GM12878 (cell line): ENCODE measurements around the gene PLK1. TPM values are rescaled to one million over a fixed set of nuclear protein-coding genes. Genes with fewer than 3 reads are reported as not detected.
A peak's percentile ranks its signal among the peaks of the same experiment; 100 is the strongest.

Experiments
- ATAC-seq: fragments of 200-7000 bp; cut with Tn5 transposase; 3 replicates; pipeline ENCODE4 v1.9.1; 2020; ENCODE audit warnings: mild to moderate bottlenecking, moderate library complexity
- BruUV-seq: library from RNA; stranded (reverse); fragments of 400-500 nt; replicated peaks from 2 replicates; lab custom pipeline; 2021; lab: Mats Ljungman, UMichigan
- CTCF ChIA-PET: fragments of 300-600 bp; sonication (Branson Sonifier 250); formaldehyde crosslinking; extraction: SDS; loops from one replicate; lab custom pipeline; 2021; ENCODE audit warnings: inconsistent platforms; lab: Yijun Ruan, JAX
- POLR2A ChIA-PET: fragments of 350-600 bp; formaldehyde crosslinking; extraction: SDS; loops from one replicate; lab custom pipeline; 2021; ENCODE audit warnings: inconsistent platforms; lab: Charles Lee
- RAD21 ChIA-PET: fragments of 300-600 bp; sonication (Branson Sonifier 250); formaldehyde crosslinking; loops from one replicate; lab custom pipeline; 2023; ENCODE audit warnings: antibody characterized with exemption; ENCODE audit not compliant: unreplicated experiment; lab: Charles Lee
- SMC1A ChIA-PET: fragments of 300-600 bp; sonication (Branson Sonifier 250); formaldehyde crosslinking; loops from one replicate; lab custom pipeline; 2023; ENCODE audit not compliant: unreplicated experiment, uncharacterized antibody; lab: Charles Lee
- DNase-seq: peaks from one replicate; pipeline ENCODE4 v3.0.0-alpha.2; 2011; ENCODE audit warnings: low read depth, low spot score
- FAIRE-seq: peaks from 3 replicates; lab custom pipeline; 2011; peaks lifted over from hg19 to GRCh38; lab: Jason Lieb, UNC
- H2AFZ ChIP-seq: 2 replicates; pipeline ENCODE4 v1.6.0; 2011; ENCODE audit warnings: low read depth, low read length, control low read depth; ENCODE audit not compliant: control insufficient read depth
- H3K27ac ChIP-seq: 2 replicates; pipeline ENCODE4 v1.5.1; 2011; ENCODE audit warnings: control low read depth; ENCODE audit not compliant: control insufficient read depth, insufficient read depth
- H3K27me3 ChIP-seq, 2 experiments: replicated peaks in 1 of 2; 2 replicates each; pipeline versions ENCODE4 v1.6.0 to v1.6.1; 2011; ENCODE audit warnings: low read length in 1 of 2; ENCODE audit not compliant: control insufficient read depth in 2 of 2, insufficient read depth in 2 of 2
- H3K36me3 ChIP-seq, 2 experiments: 2 replicates each; pipeline ENCODE4 v1.5.1; 2011; ENCODE audit warnings: low read length in 1 of 2; ENCODE audit not compliant: control insufficient read depth in 2 of 2, insufficient read depth in 2 of 2
- H3K4me1 ChIP-seq: 2 replicates; pipeline ENCODE4 v1.6.1; 2011; ENCODE audit warnings: mild to moderate bottlenecking, low read length, moderate library complexity, mixed read lengths; ENCODE audit not compliant: control insufficient read depth, insufficient read depth
- H3K4me2 ChIP-seq: 2 replicates; pipeline ENCODE4 v1.6.0; 2011; ENCODE audit warnings: control low read depth; ENCODE audit not compliant: control insufficient read depth, insufficient read depth
- H3K4me3 ChIP-seq: fragments of 200-600 bp; sonication (generic); 2 replicates; pipeline ENCODE4 v1.5.1; 2016
- H3K79me2 ChIP-seq: 2 replicates; pipeline ENCODE4 v1.6.0; 2011; ENCODE audit warnings: low read length; ENCODE audit not compliant: control insufficient read depth, insufficient read depth
- H3K9ac ChIP-seq: 2 replicates; pipeline ENCODE4 v1.8.0; 2011; ENCODE audit warnings: low read length, control low read depth, mixed read lengths; ENCODE audit not compliant: control insufficient read depth, insufficient read depth
- H3K9me3 ChIP-seq: replicated peaks from 3 replicates; pipeline ENCODE4 v1.5.1; 2011; ENCODE audit warnings: mild to moderate bottlenecking, low read length; ENCODE audit not compliant: control insufficient read depth, insufficient read depth
- H4K20me1 ChIP-seq: 2 replicates; pipeline ENCODE4 v1.6.0; 2011; ENCODE audit not compliant: control insufficient read depth, insufficient read depth
- BMI1 ChIP-seq: fragments of 450-650 bp; IDR thresholded peaks from 2 replicates; pipeline ENCODE4 v1.6.1; 2016; ENCODE audit warnings: mild to moderate bottlenecking, moderate library complexity, borderline replicate concordance
- CBX3 ChIP-seq: fragments of 200-600 bp; sonication (generic); IDR thresholded peaks from 2 replicates; pipeline ENCODE4 v1.6.1; 2016; ENCODE audit warnings: low read depth, borderline replicate concordance
- CUX1 ChIP-seq: IDR thresholded peaks from 2 replicates; pipeline ENCODE4 v1.6.1; 2012; ENCODE audit warnings: improper control_type of control experiment, low read depth, low read length; ENCODE audit not compliant: insufficient replicate concordance
- DPF2 ChIP-seq: fragments of 450-650 bp; IDR thresholded peaks from 2 replicates; pipeline ENCODE4 v1.6.1; 2017; ENCODE audit warnings: mild to moderate bottlenecking
- EZH2 ChIP-seq: IDR thresholded peaks from 2 replicates; pipeline ENCODE4 v1.6.1; 2012; ENCODE audit warnings: low read depth, mild to moderate bottlenecking, control low read depth, inconsistent platforms, low read length, borderline replicate concordance; ENCODE audit not compliant: control insufficient read depth
- MEF2A ChIP-seq: IDR thresholded peaks from 2 replicates; pipeline ENCODE4 v1.6.1; 2011; ENCODE audit warnings: low read depth, mild to moderate bottlenecking, low read length, moderate library complexity; ENCODE audit not compliant: insufficient read depth
- MTA3 ChIP-seq: IDR thresholded peaks from 2 replicates; pipeline ENCODE4 v1.6.1; 2012; ENCODE audit warnings: low read length, inconsistent platforms, borderline replicate concordance
- NBN ChIP-seq: fragments of 450-650 bp; IDR thresholded peaks from 2 replicates; pipeline ENCODE4 v1.6.1; 2016
- SREBF1 ChIP-seq: IDR thresholded peaks from 2 replicates; pipeline ENCODE4 v1.6.1; 2012; ENCODE audit warnings: mild to moderate bottlenecking, low read length
- STAT1 ChIP-seq: fragments of 450-650 bp; conservative IDR thresholded peaks from 2 replicates; pipeline ENCODE4 v1.6.1; 2014; ENCODE audit warnings: antibody characterized with exemption, mild to moderate bottlenecking
- TAF1 ChIP-seq: IDR thresholded peaks from 2 replicates; pipeline ENCODE4 v1.6.1; 2011; ENCODE audit warnings: mild to moderate bottlenecking, low read depth, low read length, borderline replicate concordance
- USF2 ChIP-seq: IDR thresholded peaks from 2 replicates; pipeline ENCODE4 v1.6.1; 2011; ENCODE audit warnings: low read depth, low read length, improper control_type of control experiment, borderline replicate concordance
- ZBTB4 ChIP-seq: fragments of 450-650 bp; formaldehyde crosslinking; IDR thresholded peaks from 2 replicates; pipeline ENCODE4 v1.4.0; 2022; ENCODE audit warnings: mild to moderate bottlenecking, moderate library complexity
- WGBS: methylation state at CpG from one replicate; pipeline ENCODE4 v1.1.6; 2016; ENCODE audit warnings: low lambda C conversion rate; ENCODE audit not compliant: insufficient replicate concordance, insufficient coverage; ENCODE audit errors: missing lambda C conversion rate; 5-methylcytosine and 5-hydroxymethylcytosine counted together
- in situ Hi-C: fragments of 300-500 bp; cut with MboI; formaldehyde crosslinking; loops from 9 replicates; pipeline ENCODE4 v1.14.3; 2018; ENCODE audit warnings: mixed read lengths
- intact Hi-C: fragments of 100-400 bp; cut with micrococcal nuclease; formaldehyde crosslinking; loops from one replicate; pipeline ENCODE4 v1.14.2; 2022; ENCODE audit not compliant: unreplicated experiment
- polyA plus RNA-seq, 11 experiments: library from polyadenylated mRNA; depleted of rRNA in 4 of 11; unstranded in 6 of 11; stranded (reverse) in 5 of 11; fragments of >200 nt; fragmentation: Nextera tagmentation in 4 of 11; fragmentation: Illumina TruSeq in 1 of 11; extraction: Ambion mirVana in 4 of 11; extraction: Trizol in 1 of 11; gene quantifications; 1 replicate in 1 of 11; 2 replicates in 10 of 11; pipeline versions ENCODE4 v1.2.1 to v1.2.3, GENCODE V29; 2011 to 2016; ENCODE audit warnings: inconsistent platforms in 2 of 11, missing spikeins in 2 of 11, low read depth in 1 of 11
- total RNA-seq, 4 experiments: library from RNA; depleted of rRNA in 3 of 4; stranded (reverse); fragments of >200 nt in 3 of 4; fragmentation: Illumina TruSeq in 1 of 4; extraction: Trizol in 1 of 4; gene quantifications; 2 replicates each; pipeline versions ENCODE4 v1.2.1 to v1.2.3, GENCODE V29; 2013 to 2021

The PLK1 gene
- total and polyA plus RNA-seq, 10 of the 15 experiments (the other 5 are each of a cell fraction or from before 2014, with no cell fraction given), result 11.3 to 191 (median 84.5) TPM

GRCh38 chr16:23734176-23734893 lies 55.6 kb downstream of the PLK1 start:
- H3K4me1 ChIP-seq, result peaks cover 8% of the 10 kb centered on the region
- no peak for TF ChIP-seq USF2
- TF ChIP-seq NBN, result no peak
- TF ChIP-seq BMI1, result no peak
- TF ChIP-seq SREBF1, result no peak
- no peak for TF ChIP-seq CUX1
- no peak for TF ChIP-seq MEF2A
- TF ChIP-seq ZBTB4 (CRISPR knock-in tag), result no peak
- no peak for TF ChIP-seq TAF1
- TF ChIP-seq CBX3, result no peak
- no peak for TF ChIP-seq STAT1
- TF ChIP-seq EZH2, result no peak
- TF ChIP-seq DPF2, result no peak
- TF ChIP-seq MTA3, result no peak

More at GRCh38 chr16:23734176-23734893, 55.6 kb downstream of the PLK1 start:
- no peak overlapping the region for H3K4me3 ChIP-seq
- FAIRE-seq (no peak), DNase-seq (no peak), ATAC-seq (peak; percentile 35)
- ChIA-PET SMC1A (interaction anchor here (0.6 to 1.4 kb wide), 5 partner anchors 140 to 770 kb away, joined by 3 to 6 read pairs (median 3); no protein-coding TSS in a partner anchor), CTCF (interaction anchor here (0.6 to 1.3 kb wide), 6 partner anchors 37 to 765 kb away, joined by 3 to 5 read pairs (median 3); no protein-coding TSS in a partner anchor), POLR2A (no interaction called here), RAD21 (interaction anchor here (0.6 to 1.0 kb wide), 5 partner anchors 48 to 770 kb away, joined by 3 to 5 read pairs (median 4); no protein-coding TSS in a partner anchor)
- intact Hi-C loops, result no loop called here
- no peaks in the 10 kb centered on the region for H3K79me2 ChIP-seq
- H3K9me3 ChIP-seq, result no peaks in the 10 kb centered on the region
- in situ Hi-C loops, result loop anchor here (10.0 kb wide), 1 partner anchor 520 kb away; the partner anchor contains the start of gene CACNG3
- no peaks in the 10 kb centered on the region for H3K27me3 ChIP-seq
- H3K27ac ChIP-seq, result no peak overlapping the region
- no peak overlapping the region for H3K9ac ChIP-seq
- no peaks in the 10 kb centered on the region for H4K20me1 ChIP-seq
- no TSS peak for BruUV-seq
- no peak overlapping the region for H2AFZ ChIP-seq
- no peak overlapping the region for H3K4me2 ChIP-seq
- 62% methylated on average over 19 of the region's 19 CpGs for WGBS
- H3K36me3 ChIP-seq, result no peaks in the 10 kb centered on the region
